Midbrain (tissue), 1 donor: ENCODE results near the gene FOXP4.

Experiments used
- DNase-seq: peaks from one replicate; lab custom pipeline; 2025; lab: John Stamatoyannopoulos, UW

FOXP4 gene

DNA sequence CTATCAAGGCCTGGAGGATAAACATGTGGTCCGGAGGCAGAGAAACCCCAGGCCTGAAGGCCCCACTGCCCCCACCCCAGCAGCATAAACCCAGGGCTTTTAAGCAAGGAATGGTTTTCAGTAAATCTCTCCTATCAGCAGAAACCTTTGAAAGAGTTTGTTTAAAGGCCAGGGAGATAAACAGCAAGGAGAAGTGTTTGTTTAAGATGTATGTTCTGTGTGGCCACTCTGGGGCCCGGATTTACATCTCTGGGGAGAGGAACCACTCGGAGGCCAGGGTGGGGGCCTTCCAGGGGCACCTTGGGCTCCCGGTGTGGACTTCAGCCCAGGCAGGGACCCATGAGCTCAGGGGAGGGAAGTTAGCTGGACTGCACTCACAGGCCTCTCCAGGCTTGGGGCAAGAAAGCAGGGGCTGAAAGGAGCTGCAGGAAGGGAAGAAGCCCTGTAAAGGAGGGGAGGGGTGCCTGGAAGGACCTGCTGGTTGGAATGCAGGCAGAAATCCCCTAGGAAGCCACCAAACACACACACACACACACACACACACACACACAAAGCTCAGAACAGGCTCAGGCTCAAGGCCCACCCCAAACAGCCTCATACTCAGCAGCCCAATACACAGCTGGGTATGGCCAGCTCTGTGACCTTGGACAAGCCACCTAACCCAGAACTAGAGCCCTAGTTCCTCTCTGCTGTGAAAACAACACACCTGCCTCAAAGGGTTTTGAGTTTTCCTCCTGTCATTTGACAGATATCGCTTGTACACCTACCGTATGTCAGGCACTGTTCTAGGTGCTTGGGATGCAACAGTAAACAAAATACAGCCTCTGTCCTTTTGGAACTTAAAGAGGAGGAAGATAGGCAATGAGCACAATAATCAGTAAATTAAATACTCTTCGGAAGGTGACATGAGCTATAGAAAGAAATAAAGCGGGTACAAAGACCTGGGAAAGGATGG is 26.2 kb upstream of the FOXP4 start:
- DNase-seq, result no peak

DNA sequence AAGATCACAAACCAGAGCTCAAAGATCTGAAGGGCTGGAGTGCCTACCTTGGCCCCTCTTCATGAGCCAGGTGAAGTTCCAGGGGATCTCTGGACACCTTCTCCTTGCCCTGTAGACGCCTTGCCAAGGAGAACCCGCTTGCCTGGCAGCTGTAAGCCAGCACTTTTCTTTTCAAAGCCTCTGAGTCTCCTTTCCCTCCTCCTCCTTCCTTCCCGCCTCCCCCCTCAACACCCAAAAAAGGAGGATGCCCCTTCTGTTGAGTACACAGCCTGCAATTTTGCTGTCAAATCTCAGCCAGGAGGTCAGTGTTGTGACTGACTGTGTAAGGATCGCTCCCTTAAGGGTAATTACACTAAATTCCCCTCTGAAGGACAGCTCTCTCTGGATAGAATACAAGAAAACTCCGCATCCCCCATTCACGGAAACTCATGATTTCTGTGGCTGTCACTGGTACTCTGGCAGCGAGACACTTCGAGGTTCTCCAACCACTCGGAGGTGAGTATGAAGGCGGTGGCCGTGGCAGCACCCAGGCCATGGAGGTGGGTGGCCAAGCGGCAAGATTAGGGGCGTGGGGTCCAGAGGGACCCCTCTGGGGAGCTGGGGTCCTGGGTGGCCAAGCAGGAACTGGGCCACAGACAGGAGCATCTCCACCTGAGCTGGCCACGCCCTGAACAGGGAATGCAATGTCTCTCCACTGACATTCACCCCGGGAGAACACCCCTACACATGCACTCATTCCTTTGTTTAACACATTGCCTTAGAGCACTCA is 23.2 kb upstream of the FOXP4 start:
- DNase-seq, result no peak

DNA sequence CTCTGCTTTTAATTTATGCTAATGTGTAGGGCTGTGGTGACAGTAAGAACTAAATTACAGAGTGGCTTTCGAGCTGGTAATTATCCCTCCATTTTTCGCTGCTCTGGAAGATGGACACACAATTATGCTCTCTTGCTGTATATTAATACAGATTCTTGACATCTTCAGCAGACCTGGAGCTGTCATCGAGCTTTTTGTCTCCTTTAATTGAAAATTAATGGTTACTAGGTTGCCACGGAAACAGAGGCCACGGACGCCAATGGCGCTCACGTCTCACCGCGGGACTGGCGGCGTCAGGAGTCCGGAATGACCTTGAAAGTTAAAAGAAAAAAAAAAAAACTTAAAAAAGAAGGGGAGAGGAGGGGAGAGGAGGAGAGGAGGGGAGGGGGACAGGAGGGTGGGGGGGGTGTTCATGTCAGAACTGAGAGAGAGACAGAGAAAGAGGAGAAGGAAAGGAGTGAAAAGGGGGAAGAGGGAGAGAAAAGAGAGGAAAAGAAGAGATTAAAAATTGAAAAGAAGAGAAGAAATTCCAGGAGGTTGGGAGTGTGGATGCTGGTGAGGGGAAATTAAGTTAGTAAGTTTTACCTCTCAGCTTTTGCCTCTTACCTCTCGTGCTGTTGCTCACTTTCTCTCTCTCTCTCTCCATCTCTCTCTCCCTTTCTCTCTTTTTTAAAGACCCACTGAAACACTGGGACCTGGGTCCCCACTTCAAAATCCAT is 22.1 kb upstream of the FOXP4 start:
- no peak for DNase-seq

DNA sequence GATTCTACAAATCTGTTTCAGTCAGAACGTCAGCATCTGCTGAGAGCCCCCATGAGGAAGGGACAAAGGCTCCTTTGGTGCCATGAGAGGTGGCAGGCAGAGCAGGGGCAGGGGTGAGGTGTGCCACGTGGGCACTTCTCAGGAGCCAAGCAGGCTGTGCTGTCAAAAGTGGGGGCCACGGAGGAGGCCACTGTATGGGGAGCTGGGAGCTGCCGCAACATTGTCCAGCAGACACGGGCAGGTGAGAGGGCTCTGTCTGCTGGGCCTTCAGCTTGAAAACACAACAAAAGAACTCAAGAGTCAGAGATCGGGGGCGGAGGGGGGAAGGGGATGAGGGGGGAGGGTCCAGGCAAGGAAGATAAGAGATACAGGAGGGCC is 21.6 kb upstream of the FOXP4 start:
- DNase-seq, result no peak

DNA sequence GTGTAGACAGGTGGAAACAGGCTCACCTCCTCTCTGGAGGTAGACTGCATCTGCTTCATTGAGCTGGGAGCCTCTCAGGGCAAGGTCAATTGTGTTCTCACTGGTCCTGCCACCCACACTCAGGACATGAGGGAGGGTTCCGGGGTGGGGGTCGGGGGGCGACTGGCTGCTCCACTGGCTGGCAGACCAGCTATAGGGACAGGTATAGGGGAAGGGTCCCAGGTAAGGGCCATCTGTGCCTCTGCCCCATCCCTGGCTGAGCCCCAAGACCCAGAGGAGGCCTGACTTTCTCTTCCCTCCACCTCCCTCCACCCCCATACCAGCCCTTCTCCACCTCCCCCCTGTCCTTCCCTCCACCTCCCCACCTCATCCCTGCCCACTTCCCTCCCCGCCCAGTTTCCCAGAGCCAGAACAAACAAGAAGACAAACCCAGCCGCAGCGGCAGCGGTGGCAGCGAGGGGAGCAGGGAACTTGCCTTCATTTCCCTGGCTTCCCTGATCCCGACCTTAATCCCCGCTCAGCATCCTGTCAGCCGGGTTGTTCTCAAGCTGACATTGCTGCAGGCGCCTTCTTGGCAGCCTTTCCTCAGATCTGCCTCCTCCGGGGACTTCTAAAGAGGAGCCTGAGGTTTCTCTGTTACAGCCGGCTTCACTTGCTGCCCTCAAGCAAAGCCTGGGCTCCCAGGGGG is 18.3 kb upstream of the FOXP4 start:
- DNase-seq, result no peak

DNA sequence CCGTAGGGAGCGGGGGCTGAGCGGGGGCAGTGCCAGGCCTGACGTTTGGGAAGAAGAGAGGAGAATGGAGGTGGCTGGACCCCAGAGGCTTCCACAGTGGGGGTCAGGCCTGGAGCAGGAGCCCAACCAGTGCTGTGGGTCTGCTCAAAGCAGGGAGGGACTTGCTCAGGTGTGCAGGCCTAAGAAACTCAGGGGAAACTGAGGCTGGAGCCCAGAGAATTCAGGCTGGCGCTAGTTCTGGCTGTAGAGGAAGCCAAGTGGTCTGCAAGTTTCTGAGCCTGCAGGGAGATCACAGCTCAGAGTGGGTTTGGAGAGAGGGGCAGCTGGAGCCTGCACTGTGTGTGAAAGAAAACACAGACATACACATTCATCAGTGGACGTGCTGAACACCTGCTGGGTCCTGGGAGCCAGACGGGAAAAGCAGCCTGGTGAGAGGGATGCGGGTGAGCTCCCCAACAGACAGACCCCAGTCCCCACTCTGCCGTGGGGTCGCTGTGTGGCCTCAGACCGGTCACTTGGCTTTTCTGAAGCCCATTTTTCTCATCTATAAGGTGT is 17.7 kb upstream of the FOXP4 start:
- DNase-seq, result no peak

DNA sequence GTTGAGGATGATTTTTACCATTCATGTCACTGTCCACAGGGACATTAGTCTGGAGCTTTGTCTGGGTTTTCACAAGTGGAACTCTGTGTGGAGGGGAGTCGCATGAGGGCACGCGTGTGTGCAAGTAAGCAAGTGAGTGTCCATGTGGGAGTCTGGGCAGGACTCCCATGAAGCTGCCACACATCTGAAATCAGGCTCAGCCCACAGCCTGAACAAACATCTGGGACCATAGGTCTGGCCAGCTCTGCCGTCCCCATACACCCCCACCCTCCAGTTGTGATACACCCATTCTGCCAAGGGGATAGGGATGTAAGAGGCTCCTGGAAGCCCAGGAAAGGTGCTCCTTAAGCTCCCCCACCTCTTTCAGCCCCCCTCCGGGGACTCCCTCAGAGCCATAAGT is 17.1 kb upstream of the FOXP4 start:
- DNase-seq, result no peak

DNA sequence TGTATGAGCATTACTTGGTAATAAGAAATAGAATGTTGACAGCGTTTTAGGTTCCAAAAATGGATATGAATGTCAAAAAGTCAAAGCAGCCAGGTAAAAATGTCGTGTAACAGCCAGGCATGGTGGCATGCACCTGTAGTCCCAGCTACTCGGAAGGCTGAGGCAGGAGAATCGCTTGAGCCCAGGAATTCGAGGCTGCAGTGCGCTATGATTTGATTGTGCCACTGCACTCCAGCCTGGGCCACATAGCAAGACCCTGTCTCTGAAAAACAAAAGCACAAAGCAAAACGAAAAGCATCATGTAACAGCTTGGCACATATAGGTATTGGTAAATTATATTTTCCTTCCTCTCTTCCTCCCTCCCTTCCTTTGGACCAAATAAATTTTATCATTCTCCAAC is 16.2 kb upstream of the FOXP4 start:
- DNase-seq, result no peak

DNA sequence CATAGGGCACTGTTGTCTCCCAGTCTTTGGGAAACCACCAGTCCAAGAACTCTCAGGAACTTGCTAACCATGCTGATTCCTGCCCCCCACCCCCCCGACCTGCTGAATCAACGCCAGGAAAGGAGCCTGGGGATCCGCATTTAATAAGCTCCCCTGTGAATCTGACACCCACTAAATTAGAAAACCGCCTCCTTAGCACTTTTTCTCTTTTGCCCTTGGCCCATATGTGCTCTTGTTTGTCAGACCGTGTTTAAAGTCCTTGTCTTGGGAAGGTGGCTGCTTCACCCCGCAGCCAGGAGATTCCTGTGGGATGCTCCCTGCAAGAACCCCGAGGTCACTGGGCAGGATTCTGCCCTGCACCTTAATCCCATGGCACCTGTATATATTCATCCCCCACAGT is 15.7 kb upstream of the FOXP4 start:
- no peak for DNase-seq

DNA sequence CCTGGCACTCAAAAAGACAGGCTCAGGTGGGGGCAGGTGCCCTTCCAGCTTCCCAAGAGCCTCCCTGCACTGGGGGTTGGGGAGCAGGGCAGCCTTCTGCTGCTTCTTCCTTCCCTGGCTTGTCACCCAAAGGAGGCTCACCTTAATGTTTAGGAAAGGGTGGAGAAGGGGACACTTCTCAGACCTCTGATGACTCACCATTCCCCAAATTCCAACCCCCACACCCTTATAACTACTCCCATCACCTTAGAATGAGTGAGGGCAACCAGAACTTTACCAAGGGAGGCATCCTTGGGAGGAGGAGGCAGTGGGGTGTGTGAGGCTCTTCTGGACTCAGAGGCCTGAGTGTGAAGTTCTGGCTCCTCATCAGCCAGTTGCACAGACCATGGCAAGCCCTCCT is 15.2 kb upstream of the FOXP4 start:
- DNase-seq, result no peak

DNA sequence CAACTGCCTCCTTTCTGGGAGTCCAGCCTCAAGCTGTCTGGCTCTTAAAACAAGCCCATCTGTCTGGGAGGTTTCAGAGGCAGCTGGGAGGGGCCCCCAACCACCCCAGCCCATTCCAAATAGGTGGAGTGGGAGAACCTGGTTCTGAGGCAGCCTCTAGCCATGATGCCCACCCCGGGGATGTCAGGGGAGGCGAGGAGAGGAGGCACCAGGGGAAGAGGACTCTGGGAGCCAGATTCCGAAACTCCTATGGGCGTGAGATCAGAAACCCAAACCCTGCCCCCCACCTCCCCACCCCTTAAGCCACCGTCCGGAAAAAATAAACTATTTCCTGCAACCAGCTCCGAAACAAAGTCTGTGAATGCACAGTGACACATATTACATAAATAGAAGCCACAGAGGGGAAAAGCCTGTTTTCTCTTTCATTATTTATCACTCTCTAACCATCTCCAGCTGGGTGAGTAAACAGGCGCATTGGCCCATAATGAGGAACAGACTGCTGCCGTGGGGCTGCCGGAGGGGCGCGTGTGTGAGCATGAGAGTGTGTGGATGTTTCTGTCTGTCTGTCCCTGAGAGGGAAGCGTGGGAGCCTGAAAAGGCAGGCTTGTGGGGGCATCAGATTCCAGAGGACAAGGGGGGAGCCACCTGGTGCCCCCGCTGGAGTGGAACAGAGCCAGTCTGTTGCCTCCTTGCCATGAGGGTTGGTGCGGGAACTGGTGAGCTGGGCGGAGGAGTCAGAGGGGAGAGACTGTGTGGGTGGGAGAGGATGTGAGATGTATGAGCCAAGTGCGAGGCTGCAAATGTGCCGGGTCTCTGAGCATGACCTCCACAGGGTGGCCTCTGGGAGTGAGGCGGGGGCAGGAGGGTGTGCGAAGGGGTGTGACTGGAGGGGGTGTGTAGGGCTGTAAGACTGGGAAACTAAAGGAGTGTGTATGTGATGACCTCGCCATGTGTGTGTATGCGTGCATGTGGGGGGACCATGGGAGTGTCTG is 14.3 kb upstream of the FOXP4 start:
- DNase-seq, result no peak

DNA sequence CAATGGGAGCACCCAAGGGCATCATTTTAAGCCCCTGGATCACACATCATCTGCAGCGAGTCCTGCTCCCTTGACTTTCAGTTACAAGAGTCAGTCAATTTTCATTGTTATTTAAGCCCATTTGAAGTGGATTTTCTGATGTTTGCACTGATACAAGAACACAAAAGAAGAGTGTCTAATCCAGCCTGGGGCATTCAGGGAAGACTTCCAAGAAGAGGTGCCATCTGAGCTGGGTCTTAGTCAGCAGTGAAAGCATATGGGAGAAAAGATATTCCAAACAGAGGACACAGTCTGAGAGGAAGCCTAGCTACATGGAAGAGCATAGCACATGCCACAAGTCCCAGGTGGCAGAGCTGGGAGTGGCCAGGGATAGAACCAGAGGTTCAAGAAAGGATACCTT is 10.4 kb upstream of the FOXP4 start:
- no peak for DNase-seq

DNA sequence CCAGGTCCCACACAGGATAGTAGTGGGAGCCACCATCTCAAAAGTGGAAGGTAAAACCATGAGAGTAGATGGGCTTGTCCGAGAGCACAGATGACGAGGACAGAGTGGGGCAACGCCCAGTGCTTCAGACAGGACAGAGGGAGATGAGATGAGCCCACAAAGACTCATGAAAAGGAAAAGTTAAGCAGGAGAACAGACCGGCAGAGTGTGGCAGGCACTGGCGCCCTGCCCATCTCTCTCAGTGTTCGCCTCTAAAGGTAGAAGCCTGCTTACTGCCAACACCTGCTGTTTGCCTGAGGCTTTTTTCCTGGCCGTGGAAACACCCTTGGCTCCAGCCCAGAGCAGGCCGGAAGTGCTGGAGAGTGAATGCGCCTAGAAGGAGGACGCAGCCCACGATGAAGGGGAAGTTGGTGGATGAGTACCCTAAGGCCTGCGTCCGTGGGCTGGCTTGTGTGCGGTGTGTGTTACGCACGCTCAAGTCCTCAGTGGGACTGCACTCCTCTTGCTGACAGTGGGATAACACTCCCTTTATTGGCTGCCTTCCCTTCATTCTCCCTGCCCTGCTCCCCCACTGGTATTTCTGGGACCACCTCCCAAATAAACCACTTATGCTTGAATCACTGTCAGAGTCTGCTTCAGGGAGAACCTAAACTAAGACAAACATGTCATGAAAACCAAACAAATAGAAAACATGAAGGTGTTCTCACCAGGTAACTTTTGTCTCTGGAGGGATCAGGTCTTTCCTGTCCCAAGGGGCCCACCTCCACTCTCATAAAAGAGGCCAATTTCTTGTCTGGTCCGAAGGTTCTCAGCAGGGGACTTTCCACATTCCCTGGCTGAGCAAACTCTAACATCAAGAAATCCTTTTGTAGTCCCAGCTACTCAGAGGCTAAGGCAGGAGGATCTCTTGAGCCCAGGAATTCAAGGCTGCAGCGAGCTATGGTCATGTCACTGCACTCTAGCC is 9.1 kb upstream of the FOXP4 start:
- no peak for DNase-seq

DNA sequence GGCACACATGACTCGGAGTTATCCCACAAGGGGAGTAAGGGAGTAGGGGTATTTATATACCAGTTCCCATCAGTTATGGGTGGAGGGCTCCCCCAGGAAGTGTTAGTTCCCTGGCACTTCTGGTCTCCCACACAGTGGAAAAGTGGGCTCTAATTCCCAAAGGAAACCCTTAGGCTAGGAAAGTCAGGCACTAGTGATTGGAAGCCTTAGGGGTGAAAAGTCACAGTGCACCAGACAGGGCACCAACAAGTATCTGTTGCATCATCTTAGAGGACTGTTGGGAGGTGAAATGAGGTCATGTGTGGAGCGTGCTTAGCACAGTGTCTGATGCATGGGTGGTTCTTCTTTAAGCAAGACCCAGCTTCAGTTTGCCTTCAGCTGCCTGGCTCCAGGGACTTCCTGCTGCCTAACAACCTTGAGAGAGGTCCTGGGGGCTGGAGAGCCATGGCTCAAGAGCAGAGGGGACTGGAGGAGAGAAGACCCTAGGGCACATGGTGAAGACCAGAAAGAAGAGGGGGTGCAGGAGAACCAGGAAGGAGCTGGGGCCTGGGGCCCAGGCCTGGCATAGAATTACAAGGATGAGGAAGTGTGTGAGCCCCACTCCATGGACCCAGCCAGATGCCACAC is 7.5 kb upstream of the FOXP4 start:
- no peak for DNase-seq

DNA sequence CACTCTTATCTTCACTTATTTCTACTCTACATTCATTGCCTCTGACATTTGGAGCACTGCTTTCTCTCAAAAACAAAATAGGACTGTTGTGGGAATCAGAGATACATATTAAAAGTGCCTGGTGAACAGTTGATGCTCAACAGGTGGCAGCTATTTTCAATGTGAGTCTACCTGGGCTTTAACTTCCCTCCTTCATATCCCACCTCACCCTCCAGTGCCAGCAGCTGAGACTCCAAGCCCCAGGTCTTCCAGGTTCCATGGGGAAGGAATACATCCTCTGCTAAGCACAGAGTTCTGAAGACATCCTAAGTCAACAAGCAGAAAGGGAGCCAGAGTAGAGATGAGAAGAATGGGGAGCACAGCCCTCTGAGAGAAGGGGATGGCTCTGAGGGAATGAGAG is 7.0 kb upstream of the FOXP4 start:
- DNase-seq, result no peak

DNA sequence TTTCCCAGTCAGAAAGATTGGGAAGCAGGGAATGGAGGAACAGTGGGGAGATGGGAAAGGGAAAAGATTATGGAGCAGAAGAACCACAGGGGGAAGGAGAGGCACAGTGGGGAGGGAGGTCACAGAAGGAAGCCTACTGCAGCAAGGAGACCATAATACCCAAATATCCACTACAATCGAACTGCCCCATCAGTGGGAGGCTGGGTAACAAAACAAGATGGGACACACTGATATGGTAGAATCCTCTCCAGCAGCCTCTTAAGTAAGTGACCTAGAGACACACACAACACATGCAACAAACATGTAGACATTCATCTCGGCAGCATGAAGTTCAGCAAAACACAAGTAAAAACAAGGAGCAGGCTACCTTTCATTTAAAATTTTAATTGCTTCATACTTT is 4.8 kb upstream of the FOXP4 start:
- no peak for DNase-seq

DNA sequence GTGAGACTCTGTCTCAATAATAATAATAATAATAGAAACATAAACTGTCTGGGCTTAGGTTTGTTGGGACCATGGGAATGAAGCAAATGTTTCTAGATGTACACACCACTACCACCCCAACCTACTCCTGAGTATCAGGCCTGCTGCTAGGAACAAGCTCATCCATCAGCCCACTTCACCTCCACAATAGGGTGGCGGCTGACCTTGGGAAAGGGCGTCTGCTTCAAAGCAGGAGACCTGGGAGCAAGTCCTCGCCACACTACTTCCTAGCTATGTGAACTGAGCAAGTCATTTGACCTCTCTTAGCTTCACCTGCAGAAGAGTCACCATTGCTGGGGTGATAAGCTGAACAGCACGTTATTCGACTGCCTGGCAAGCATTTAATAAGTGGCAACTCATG is 3.1 kb upstream of the FOXP4 start:
- DNase-seq, result no peak

DNA sequence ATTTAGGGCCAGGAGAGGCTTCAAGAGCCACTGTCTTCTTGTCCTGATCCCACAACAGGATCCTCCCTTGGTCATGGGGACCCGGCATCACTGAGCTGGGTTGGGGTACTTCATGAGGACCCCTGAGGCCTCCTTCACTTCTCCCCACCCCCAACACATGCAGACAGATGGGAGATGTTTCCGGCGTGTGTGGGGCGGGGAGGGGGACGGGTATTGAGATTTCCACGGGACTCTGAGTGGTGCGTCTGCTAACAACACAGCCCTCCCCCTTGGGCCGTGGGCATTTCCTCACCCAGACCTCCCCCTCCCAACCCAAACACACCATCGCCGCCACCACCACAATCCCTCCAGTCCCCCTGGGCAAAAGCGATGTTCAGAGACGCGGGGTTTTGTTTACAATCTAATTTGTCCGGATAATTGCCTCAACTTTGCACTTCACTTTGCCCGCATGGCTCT is 906 bp upstream of the FOXP4 start:
- DNase-seq, result no peak

DNA sequence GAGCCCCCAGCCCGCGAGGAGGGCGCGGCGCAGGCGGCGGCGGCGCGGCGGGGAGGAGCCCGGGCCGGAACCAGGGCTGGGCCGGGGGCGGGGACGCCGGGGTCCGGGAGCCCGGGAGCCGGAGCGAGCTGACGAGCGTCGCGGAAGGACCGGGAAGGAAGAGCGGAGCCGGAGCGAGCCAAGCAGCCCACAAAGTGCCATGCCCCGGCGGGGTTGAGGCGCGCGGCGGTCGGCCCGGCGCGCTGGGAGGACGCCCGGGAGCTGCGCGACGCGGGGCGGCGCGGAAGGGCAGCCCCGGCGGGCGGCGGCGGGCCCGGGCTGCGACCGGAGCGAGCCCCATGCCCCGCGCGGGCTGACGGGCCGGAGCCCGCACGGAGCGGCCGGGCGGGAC is 289 bp downstream of the FOXP4 start:
- no peak for DNase-seq
